ENCODE results near the gene ATP5PO.

- TF ChIP-seq CTCF (IDR thresholded peaks at IDR 0.05; ENCODE audit: poor library complexity) (no peak), EZH2 (IDR thresholded peaks at IDR 0.05; ENCODE audit: borderline replicate concordance) (no peak), EZH2phosphoT487 (IDR thresholded peaks at IDR 0.05; ENCODE audit: low read depth, severe bottlenecking, unreplicated experiment) (no peak)
Measured at GRCh38 chr21:33937146-33937545, 21.5 kb upstream of the ATP5PO start.

Data from hepatocyte (in vitro differentiated cells).